ENCODE measurements around the gene RANBP17.

Gene RANBP17

DNA sequence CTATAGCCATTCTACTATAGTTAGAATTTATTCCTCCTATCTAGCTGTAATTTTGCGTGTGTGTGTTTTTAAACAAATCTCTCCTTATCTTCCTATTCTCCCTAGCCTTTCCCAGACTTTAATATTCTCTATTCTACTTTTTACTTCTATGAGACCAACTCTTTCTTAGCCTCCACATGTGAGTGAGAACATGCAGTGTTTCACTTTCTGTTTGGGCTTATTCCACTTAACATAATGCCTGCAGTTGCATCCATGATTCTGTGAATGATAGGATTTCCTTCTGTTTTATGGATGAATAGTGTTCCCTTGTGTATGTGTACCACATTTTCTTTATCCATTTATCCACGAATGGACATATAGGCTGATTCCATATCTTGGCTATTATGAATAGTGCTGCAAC is 254.9 kb downstream of the RANBP17 start (continued):
- TF ChIP-seq CREB5 (CRISPR knock-in tag; IDR thresholded peaks at IDR 0.05; ENCODE audit: low read depth) = no peak

DNA sequence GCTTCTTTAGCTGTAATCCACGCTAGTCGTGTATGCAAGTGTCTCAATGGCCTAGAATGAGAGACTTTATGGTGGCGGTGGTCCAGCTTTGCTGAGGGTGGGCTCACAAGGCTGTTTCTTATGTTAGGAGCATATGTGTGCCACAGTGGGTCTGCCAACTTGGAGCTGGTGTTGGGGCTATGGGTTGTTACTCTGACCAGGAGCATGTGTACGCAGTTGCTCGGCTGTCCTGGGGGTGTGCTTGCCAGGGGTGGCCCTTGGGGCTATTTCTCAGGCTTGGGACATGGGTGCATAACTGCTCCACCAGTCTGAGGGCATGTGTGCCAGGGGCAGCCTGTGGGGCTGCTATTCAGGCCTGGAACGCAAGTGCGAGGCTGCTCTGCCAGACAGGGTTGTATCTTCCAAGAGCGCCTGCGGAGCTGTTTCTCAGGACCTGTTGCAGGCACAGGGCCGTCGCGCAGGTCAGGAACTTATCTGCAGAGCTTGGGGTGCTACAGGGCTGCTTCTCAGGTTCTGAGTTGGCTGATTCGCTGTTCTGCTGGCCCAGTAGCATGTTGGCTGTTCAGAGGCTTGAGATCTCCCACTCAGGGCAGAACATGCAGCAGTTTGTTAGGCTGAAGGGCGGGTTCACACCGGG is 259.3 kb downstream of the RANBP17 start:
- TF ChIP-seq ISL1 (CRISPR knock-in tag; IDR thresholded peaks at IDR 0.05) (no peak), ZNF565 (CRISPR knock-in tag; conservative IDR thresholded peaks at IDR 0.05; ENCODE audit: low read depth) (no peak), RARB (CRISPR knock-in tag; IDR thresholded peaks at IDR 0.05) (no peak), ARNTL (CRISPR knock-in tag; IDR thresholded peaks at IDR 0.05; ENCODE audit: borderline replicate concordance, low read depth) (no peak), SNAI2 (CRISPR knock-in tag; IDR thresholded peaks at IDR 0.05) (no peak), PPARA (CRISPR knock-in tag; IDR thresholded peaks at IDR 0.05; ENCODE audit: borderline replicate concordance) (no peak), ZFP3 (CRISPR knock-in tag; IDR thresholded peaks at IDR 0.05) (no peak), CREB5 (CRISPR knock-in tag; IDR thresholded peaks at IDR 0.05; ENCODE audit: low read depth) (no peak), PATZ1 (CRISPR knock-in tag; IDR thresholded peaks at IDR 0.05; ENCODE audit: borderline replicate concordance) (no peak), TCF4 (CRISPR knock-in tag; IDR thresholded peaks at IDR 0.05; ENCODE audit: borderline replicate concordance) (no peak)
- no peak for ATAC-seq

DNA sequence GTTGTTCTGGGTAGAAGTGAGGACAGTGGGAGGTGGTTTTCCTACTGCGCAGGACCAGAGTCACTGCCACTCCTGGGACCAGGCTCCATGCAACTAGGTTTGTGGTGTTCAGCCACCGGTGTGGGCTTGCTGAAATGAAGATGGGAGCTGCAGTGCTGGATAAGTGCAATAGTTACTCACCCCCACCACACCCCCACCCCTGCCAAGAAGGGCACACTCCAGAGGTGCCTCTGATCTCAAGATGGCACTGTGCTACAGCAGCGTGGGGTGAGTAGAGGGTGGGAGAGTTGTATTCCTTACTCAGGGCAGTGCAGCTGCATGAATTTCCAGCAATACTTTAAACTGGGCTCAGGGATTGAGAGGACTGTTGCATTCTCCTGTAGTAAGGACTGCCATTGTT is 259.8 kb downstream of the RANBP17 start:
- ATAC-seq = no peak
- TF ChIP-seq ISL1 (CRISPR knock-in tag; IDR thresholded peaks at IDR 0.05) = no peak
- no peak for TF ChIP-seq CSDC2 (CRISPR knock-in tag; IDR thresholded peaks at IDR 0.05)
- no peak for TF ChIP-seq ZFP3 (CRISPR knock-in tag; IDR thresholded peaks at IDR 0.05)
- TF ChIP-seq ZNF565 (CRISPR knock-in tag; conservative IDR thresholded peaks at IDR 0.05; ENCODE audit: low read depth) = no peak
- no peak for TF ChIP-seq ARNTL (CRISPR knock-in tag; IDR thresholded peaks at IDR 0.05; ENCODE audit: borderline replicate concordance, low read depth)
- no peak for TF ChIP-seq BACH2 (CRISPR knock-in tag; IDR thresholded peaks at IDR 0.05; ENCODE audit: borderline replicate concordance)
- no peak for TF ChIP-seq TSHZ2 (CRISPR knock-in tag; IDR thresholded peaks at IDR 0.05)
- no peak for TF ChIP-seq ZFP30 (CRISPR knock-in tag; IDR thresholded peaks at IDR 0.05)
- no peak for TF ChIP-seq ZNF70 (CRISPR knock-in tag; IDR thresholded peaks at IDR 0.05)
- no peak for TF ChIP-seq ZNF8 (CRISPR knock-in tag; IDR thresholded peaks at IDR 0.05)
- TF ChIP-seq PPARA (CRISPR knock-in tag; IDR thresholded peaks at IDR 0.05; ENCODE audit: borderline replicate concordance) = no peak
- no peak for TF ChIP-seq CREB5 (CRISPR knock-in tag; IDR thresholded peaks at IDR 0.05; ENCODE audit: low read depth)

GRCh38 chr5:171122372-171122771 is 260.6 kb downstream of the RANBP17 start:
- TF ChIP-seq ZNF8 (CRISPR knock-in tag; IDR thresholded peaks at IDR 0.05) = no peak
- no peak for TF ChIP-seq OSR1 (CRISPR knock-in tag; IDR thresholded peaks at IDR 0.05)
- TF ChIP-seq RARB (CRISPR knock-in tag; IDR thresholded peaks at IDR 0.05) = no peak
- no peak for TF ChIP-seq ZFP3 (CRISPR knock-in tag; IDR thresholded peaks at IDR 0.05)
- TF ChIP-seq GLIS3 (CRISPR knock-in tag; IDR thresholded peaks at IDR 0.05) = no peak
- no peak for TF ChIP-seq PATZ1 (CRISPR knock-in tag; IDR thresholded peaks at IDR 0.05; ENCODE audit: borderline replicate concordance)
- TF ChIP-seq ISL1 (CRISPR knock-in tag; IDR thresholded peaks at IDR 0.05) = no peak
- no peak for TF ChIP-seq CSDC2 (CRISPR knock-in tag; IDR thresholded peaks at IDR 0.05)
- no peak for TF ChIP-seq ZNF70 (CRISPR knock-in tag; IDR thresholded peaks at IDR 0.05)
- TF ChIP-seq ZFP30 (CRISPR knock-in tag; IDR thresholded peaks at IDR 0.05) = no peak
- TF ChIP-seq ARNTL (CRISPR knock-in tag; IDR thresholded peaks at IDR 0.05; ENCODE audit: borderline replicate concordance, low read depth) = no peak
- peak; percentile 46; the same call in 2 of the 3 replicates for ATAC-seq

Measured in SK-N-SH treated with all-trans-retinoic acid at 6 μM for 48 hours (cell line).